Mammary epithelial cell (primary cell): ENCODE data around the gene ATXN10.

ENCODE experiments used
- EZH2 ChIP-seq: IDR thresholded peaks from 2 replicates; pipeline ENCODE4 v1.6.1; 2012; ENCODE audit warnings: low read length, inconsistent platforms, borderline replicate concordance
- TF ChIP-seq, protein P1 (sequence below), 2 donors: IDR thresholded peaks in 1 of 2; conservative IDR thresholded peaks in 1 of 2; 2 replicates each; pipeline ENCODE4 v1.5.1; 2011 to 2012; ENCODE audit warnings: inconsistent platforms in 2 of 2, low read length in 2 of 2, mild to moderate bottlenecking in 2 of 2, control low read depth in 1 of 2, low read depth in 1 of 2; ENCODE audit not compliant: insufficient read depth in 1 of 2; ENCODE audit errors: extremely low read depth in 1 of 2

GRCh38 chr22:45790401-45790800, 118.8 kb downstream of the ATXN10 start:
- TF ChIP-seq, protein P1, sequence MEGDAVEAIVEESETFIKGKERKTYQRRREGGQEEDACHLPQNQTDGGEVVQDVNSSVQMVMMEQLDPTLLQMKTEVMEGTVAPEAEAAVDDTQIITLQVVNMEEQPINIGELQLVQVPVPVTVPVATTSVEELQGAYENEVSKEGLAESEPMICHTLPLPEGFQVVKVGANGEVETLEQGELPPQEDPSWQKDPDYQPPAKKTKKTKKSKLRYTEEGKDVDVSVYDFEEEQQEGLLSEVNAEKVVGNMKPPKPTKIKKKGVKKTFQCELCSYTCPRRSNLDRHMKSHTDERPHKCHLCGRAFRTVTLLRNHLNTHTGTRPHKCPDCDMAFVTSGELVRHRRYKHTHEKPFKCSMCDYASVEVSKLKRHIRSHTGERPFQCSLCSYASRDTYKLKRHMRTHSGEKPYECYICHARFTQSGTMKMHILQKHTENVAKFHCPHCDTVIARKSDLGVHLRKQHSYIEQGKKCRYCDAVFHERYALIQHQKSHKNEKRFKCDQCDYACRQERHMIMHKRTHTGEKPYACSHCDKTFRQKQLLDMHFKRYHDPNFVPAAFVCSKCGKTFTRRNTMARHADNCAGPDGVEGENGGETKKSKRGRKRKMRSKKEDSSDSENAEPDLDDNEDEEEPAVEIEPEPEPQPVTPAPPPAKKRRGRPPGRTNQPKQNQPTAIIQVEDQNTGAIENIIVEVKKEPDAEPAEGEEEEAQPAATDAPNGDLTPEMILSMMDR (conservative IDR thresholded peaks at IDR 0.05 in 1 of 2, IDR thresholded peaks at IDR 0.05 in 1 of 2; ENCODE audit: extremely low read depth in 1 of 2, insufficient read depth in 1 of 2, low read depth in 1 of 2, low read length in 2 of 2), result no peak
- no peak for TF ChIP-seq EZH2
